OCI-LY3 (cell line): ENCODE results near the gene HOXA5.

Experiments
- H2AFZ ChIP-seq: fragments of 200-600, 300-600 bp; shearing (Covaris generic); 2 replicates; pipeline ENCODE4 v1.6.0; 2014; ENCODE audit warnings: antibody characterized with exemption, low read depth, low read length
- H3K27ac ChIP-seq: fragments of 200-600, 300-600 bp; sonication (generic); 2 replicates; pipeline ENCODE4 v1.5.1; 2014; ENCODE audit warnings: mild to moderate bottlenecking, low read length, moderate library complexity, mixed read lengths
- H3K27me3 ChIP-seq: fragments of 200-600, 300-600 bp; sonication (generic); 2 replicates; pipeline ENCODE4 v1.6.1; 2014; ENCODE audit warnings: low read depth, low read length, mixed read lengths
- H3K36me3 ChIP-seq: fragments of 200-600, 300-600 bp; sonication (generic); replicated peaks from 2 replicates; pipeline ENCODE3; 2014; ENCODE audit warnings: low read depth, low read length, mixed read lengths
- H3K4me1 ChIP-seq: fragments of 300-600, 200-600 bp; sonication (generic); 2 replicates; pipeline ENCODE4 v1.6.1; 2014; ENCODE audit warnings: low read length, mixed read lengths
- H3K4me2 ChIP-seq: fragments of 200-600, 300-600 bp; sonication (generic); 2 replicates; pipeline ENCODE4 v1.6.1; 2014; ENCODE audit warnings: low read length, mixed read lengths
- H3K4me3 ChIP-seq: fragments of 300-600, 200-600 bp; sonication (generic); 2 replicates; pipeline ENCODE4 v1.5.1; 2014; ENCODE audit warnings: antibody characterized with exemption, mild to moderate bottlenecking, low read length, moderate library complexity
- H3K79me2 ChIP-seq: fragments of 300-600, 200-600 bp; shearing (Covaris generic); 2 replicates; pipeline ENCODE4 v1.6.1; 2014; ENCODE audit warnings: mild to moderate bottlenecking, low read length, mixed read lengths
- H3K9ac ChIP-seq: fragments of 300-600, 200-600 bp; shearing (Covaris generic); 2 replicates; pipeline ENCODE4 v1.6.0; 2014; ENCODE audit warnings: mild to moderate bottlenecking, low read length, moderate library complexity
- H3K9me3 ChIP-seq: fragments of 200-600, 300-600 bp; shearing (Covaris generic); 2 replicates; pipeline ENCODE4 v1.6.1; 2014; ENCODE audit warnings: low read length, mixed read lengths; ENCODE audit not compliant: insufficient read depth
- H4K20me1 ChIP-seq: fragments of 200-600, 300-600 bp; sonication (generic); 2 replicates; pipeline ENCODE4 v1.6.1; 2016; ENCODE audit warnings: low read length, mixed read lengths; ENCODE audit not compliant: insufficient read depth
- CTCF ChIP-seq: fragments of 200-600, 300-600 bp; sonication (generic); IDR thresholded peaks from 2 replicates; pipeline ENCODE4 v1.5.1; 2014; ENCODE audit warnings: antibody characterized with exemption, low read length, low read depth
- EZH2phosphoT487 ChIP-seq: fragments of 200-600 bp; shearing (Covaris generic); IDR thresholded peaks from 2 replicates; pipeline ENCODE4 v1.6.1; 2018; ENCODE audit warnings: antibody characterized with exemption, mixed run types, low read depth

HOXA5 gene

GRCh38 chr7:27119412-27119911 is 24.0 kb downstream of the HOXA5 start:
- Histone ChIP-seq H3K9me3 (no peaks in the 10 kb centered on the region), H3K36me3 (no peaks in the 10 kb centered on the region), H4K20me1 (no peaks in the 10 kb centered on the region), H3K4me2 (no peak overlapping the region), H3K4me3 (no peak overlapping the region), H3K79me2 (no peaks in the 10 kb centered on the region), H3K4me1 (no peaks in the 10 kb centered on the region), H2AFZ (no peak overlapping the region), H3K27ac (no peak overlapping the region), H3K27me3 (no peaks in the 10 kb centered on the region), H3K9ac (no peak overlapping the region)
- TF ChIP-seq EZH2phosphoT487: no peak
- TF ChIP-seq CTCF: no peak

GRCh38 chr7:27118580-27118979 is 24.9 kb downstream of the HOXA5 start:
- H3K36me3 ChIP-seq: no peaks in the 10 kb centered on the region

GRCh38 chr7:27117887-27118491 is 25.5 kb downstream of the HOXA5 start:
- no peaks in the 10 kb centered on the region for H3K79me2 ChIP-seq
- no peaks in the 10 kb centered on the region for H3K27me3 ChIP-seq
- TF ChIP-seq CTCF (no peak), EZH2phosphoT487 (no peak)
- H3K9ac ChIP-seq: no peak overlapping the region
- H3K4me2 ChIP-seq: no peak overlapping the region
- no peaks in the 10 kb centered on the region for H4K20me1 ChIP-seq
- no peak overlapping the region for H3K4me3 ChIP-seq
- H3K27ac ChIP-seq: no peak overlapping the region
- H3K36me3 ChIP-seq: no peaks in the 10 kb centered on the region
- H3K4me1 ChIP-seq: no peaks in the 10 kb centered on the region
- H3K9me3 ChIP-seq: no peaks in the 10 kb centered on the region
- no peak overlapping the region for H2AFZ ChIP-seq

More at GRCh38 chr7:27118580-27118979, 24.9 kb downstream of the HOXA5 start:
- no peak overlapping the region for H3K27ac ChIP-seq
- H4K20me1 ChIP-seq: no peaks in the 10 kb centered on the region
- H3K4me2 ChIP-seq: no peak overlapping the region
- no peaks in the 10 kb centered on the region for H3K79me2 ChIP-seq
- H3K4me3 ChIP-seq: no peak overlapping the region
- H3K27me3 ChIP-seq: no peaks in the 10 kb centered on the region
- no peaks in the 10 kb centered on the region for H3K9me3 ChIP-seq
- H3K9ac ChIP-seq: no peak overlapping the region
- H3K4me1 ChIP-seq: no peaks in the 10 kb centered on the region
- TF ChIP-seq EZH2phosphoT487: no peak
- TF ChIP-seq CTCF: no peak
- no peak overlapping the region for H2AFZ ChIP-seq

GRCh38 chr7:27116962-27117886 is 26.3 kb downstream of the HOXA5 start:
- Histone ChIP-seq H3K27ac (no peak overlapping the region), H3K9ac (no peak overlapping the region), H3K4me2 (no peak overlapping the region), H3K36me3 (no peaks in the 10 kb centered on the region), H3K79me2 (no peaks in the 10 kb centered on the region), H4K20me1 (no peaks in the 10 kb centered on the region), H3K27me3 (no peaks in the 10 kb centered on the region), H2AFZ (no peak overlapping the region), H3K4me1 (no peaks in the 10 kb centered on the region), H3K9me3 (no peaks in the 10 kb centered on the region), H3K4me3 (no peak overlapping the region)
- TF ChIP-seq CTCF: no peak
- TF ChIP-seq EZH2phosphoT487: no peak
